Gastrocnemius medialis (tissue), 4 donors: ENCODE measurements around the gene PSME3. TPM values are rescaled to one million over a fixed set of nuclear protein-coding genes. Genes with fewer than 3 reads are reported as not detected.

ENCODE experiments used
- ATAC-seq, 2 donors: fragments of 150-250 bp; one replicate each; pipeline ENCODE4 v1.9.1; 2016
- DNase-seq, 2 donors: peaks; one replicate each; pipeline ENCODE4 v3.0.0-alpha.2; 2019
- H3K27ac ChIP-seq, 4 donors: fragments of 200-600 bp; sonication (generic); 1 replicate in 1 of 4; 2 replicates in 3 of 4; pipeline ENCODE4 v1.5.1; 2016 to 2018; ENCODE audit warnings: mild to moderate bottlenecking in 2 of 4, moderate library complexity in 1 of 4
- H3K27me3 ChIP-seq, 3 donors: fragments of 200-600 bp; sonication (generic) in 2 of 3; 1 replicate in 1 of 3; 2 replicates in 2 of 3; pipeline versions ENCODE4 v1.5.1 to v1.6.0; 2016 to 2019; ENCODE audit warnings: mild to moderate bottlenecking in 1 of 3, moderate library complexity in 1 of 3
- H3K36me3 ChIP-seq, 2 donors: fragments of 200-600 bp; sonication (generic) in 1 of 2; one replicate each; pipeline ENCODE4 v1.5.1; 2017 to 2018
- H3K4me1 ChIP-seq, 2 donors: fragments of 200-600 bp; sonication (generic) in 1 of 2; one replicate each; pipeline ENCODE4 v1.5.1; 2016 to 2017; ENCODE audit warnings: mild to moderate bottlenecking in 2 of 2
- H3K4me3 ChIP-seq, 4 donors: fragments of 200-600 bp; sonication (generic) in 3 of 4; 1 replicate in 1 of 4; 2 replicates in 3 of 4; pipeline ENCODE4 v1.5.1; 2016 to 2019; ENCODE audit warnings: mild to moderate bottlenecking in 2 of 4
- H3K9me3 ChIP-seq, 3 donors: fragments of 200-600 bp; sonication (generic) in 2 of 3; 1 replicate in 1 of 3; 2 replicates in 2 of 3; pipeline ENCODE4 v1.5.1; 2016 to 2019
- CTCF ChIP-seq, 5 experiments: fragments of 450-650 bp in 3 of 5; fragments of 200-600 bp in 2 of 5; sonication (generic) in 2 of 5; IDR thresholded peaks in 4 of 5; conservative IDR thresholded peaks in 1 of 5; 1 replicate in 4 of 5; 2 replicates in 1 of 5; pipeline ENCODE4 v1.5.1; 2016 to 2019; ENCODE audit warnings: antibody characterized with exemption in 5 of 5, mild to moderate bottlenecking in 3 of 5, moderate library complexity in 3 of 5
- POLR2A ChIP-seq, 2 donors: fragments of 450-650 bp; IDR thresholded peaks; one replicate each; pipeline ENCODE4 v1.6.1; 2017; ENCODE audit warnings: antibody characterized with exemption in 2 of 2, mild to moderate bottlenecking in 2 of 2, moderate library complexity in 2 of 2
- in situ Hi-C, 4 donors: fragments of 200-750 bp; cut with MboI; loops; one replicate each; pipeline versions ENCODE4 v1.15.0 to v1.8.0; 2017; ENCODE audit warnings: low sequenced_read_pairs in 4 of 4
- intact Hi-C: fragments of 100-400 bp; cut with DNase I; formaldehyde crosslinking; loops from one replicate; pipeline ENCODE4 v1.15.1; 2023; ENCODE audit warnings: low total_unique reads
- total RNA-seq, 4 donors: library from RNA; depleted of rRNA; stranded (reverse); fragments of >200 nt; gene quantifications; one replicate each; pipeline versions ENCODE4 v1.1.0 to v1.2.3, GENCODE V29; 2016

Gene PSME3
- total RNA-seq, 4 donors from 2014 or later, result 84.2 to 101 (median 88.7) TPM

DNA sequence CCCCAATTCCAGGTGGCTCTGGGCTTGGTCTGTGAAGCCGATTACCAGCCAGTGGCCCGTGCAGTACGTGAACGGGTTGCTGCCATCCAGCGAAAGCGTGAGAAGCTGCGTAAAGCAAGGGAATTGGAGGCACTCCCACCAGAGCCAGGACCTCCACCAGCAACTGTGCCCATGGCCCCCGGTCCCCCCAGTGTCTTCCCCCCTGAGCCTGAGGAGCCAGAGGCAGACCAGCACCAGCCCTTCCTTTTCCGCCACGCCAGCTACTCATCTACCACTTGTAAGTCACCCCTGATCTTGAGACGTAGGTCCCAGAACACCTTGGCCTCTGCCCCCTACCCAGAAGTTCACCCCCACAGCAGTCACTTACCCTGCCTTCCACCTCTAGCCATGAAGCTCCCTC lies 45.9 kb upstream of the PSME3 start:
- Histone ChIP-seq H3K9me3 (no peaks in the 10 kb centered on the region), H3K36me3 (no peaks in the 10 kb centered on the region), H3K4me1 (peaks cover 0 to 2% of the 10 kb centered on the region in 2 donors), H3K27ac (no peak overlapping the region), H3K27me3 (peaks cover 45 to 53% (median 53%) of the 10 kb centered on the region in 3 donors), H3K4me3 (no peak overlapping the region)
- DNase-seq (no peak), ATAC-seq (no peak)
- intact Hi-C loops, result no loop called here
- TF ChIP-seq CTCF (IDR thresholded peaks at IDR 0.05 in 4 of 5, conservative IDR thresholded peaks at IDR 0.05 in 1 of 5), result no peak
- no peak for TF ChIP-seq POLR2A (IDR thresholded peaks at IDR 0.05)
- in situ Hi-C loops, result no loop called here

DNA sequence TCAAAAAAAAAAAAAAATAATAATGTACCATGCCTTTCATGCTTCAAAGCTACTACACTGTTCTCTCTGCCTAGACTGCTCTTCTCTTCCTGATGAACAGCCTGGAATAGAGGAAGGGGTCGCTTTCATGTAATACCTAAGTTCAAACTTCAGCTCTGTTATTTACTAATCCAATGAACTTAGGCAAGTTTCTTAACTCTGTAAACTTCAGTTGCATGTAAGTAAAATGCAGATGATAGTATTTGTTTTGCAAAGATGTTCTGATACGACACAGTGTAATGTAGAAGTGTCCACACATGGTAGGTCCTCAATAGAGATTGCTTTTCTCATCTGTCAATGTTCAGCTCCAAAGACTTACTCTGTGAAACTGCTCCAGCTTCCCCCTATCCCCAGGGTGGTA lies 41.2 kb upstream of the PSME3 start:
- Histone ChIP-seq H3K27ac (no peak overlapping the region), H3K27me3 (peaks cover 0 to 12% (median 6%) of the 10 kb centered on the region in 3 donors), H3K9me3 (no peaks in the 10 kb centered on the region), H3K4me1 (peaks cover 4 to 6% of the 10 kb centered on the region in 2 donors), H3K4me3 (no peak overlapping the region), H3K36me3 (peaks cover 0 to 5% of the 10 kb centered on the region in 2 donors)
- in situ Hi-C loops (no loop called here), intact Hi-C loops (no loop called here)
- DNase-seq (no peak), ATAC-seq (no peak)
- no peak for TF ChIP-seq CTCF (IDR thresholded peaks at IDR 0.05 in 4 of 5, conservative IDR thresholded peaks at IDR 0.05 in 1 of 5)
- no peak for TF ChIP-seq POLR2A (IDR thresholded peaks at IDR 0.05)

- in situ Hi-C loops (no loop called here), intact Hi-C loops (no loop called here)
- H3K4me1 ChIP-seq, result peaks cover 10 to 12% of the 10 kb centered on the region in 2 donors
- no peaks in the 10 kb centered on the region for H3K9me3 ChIP-seq
- DNase-seq, result no peak
- no peak for TF ChIP-seq CTCF (IDR thresholded peaks at IDR 0.05 in 4 of 5, conservative IDR thresholded peaks at IDR 0.05 in 1 of 5)
- TF ChIP-seq POLR2A (IDR thresholded peaks at IDR 0.05), result no peak
- no peak overlapping the region for H3K27ac ChIP-seq
- H3K36me3 ChIP-seq, result peaks cover 0 to 5% of the 10 kb centered on the region in 2 donors
- peaks cover 0 to 6% (median under 1%) of the 10 kb centered on the region in 3 donors for H3K27me3 ChIP-seq
- no peak overlapping the region for H3K4me3 ChIP-seq
- ATAC-seq, result no peak
These were observed 40.7 kb upstream of the PSME3 start for GRCh38 chr17:42792545-42792944.

- TF ChIP-seq CTCF (IDR thresholded peaks at IDR 0.05 in 4 of 5, conservative IDR thresholded peaks at IDR 0.05 in 1 of 5), result no peak
- no peak for TF ChIP-seq POLR2A (IDR thresholded peaks at IDR 0.05)
- ATAC-seq (no peak), DNase-seq (no peak)
- H3K27ac ChIP-seq, result no peak overlapping the region
- peaks cover 17 to 18% of the 10 kb centered on the region in 2 donors for H3K4me1 ChIP-seq
- H3K9me3 ChIP-seq, result no peaks in the 10 kb centered on the region
- intact Hi-C loops (no loop called here), in situ Hi-C loops (no loop called here)
- no peaks in the 10 kb centered on the region for H3K27me3 ChIP-seq
- peaks cover 0 to 5% of the 10 kb centered on the region in 2 donors for H3K36me3 ChIP-seq
- no peak overlapping the region for H3K4me3 ChIP-seq
These were observed 38.1 kb upstream of the PSME3 start for GRCh38 chr17:42795061-42795460.

- Histone ChIP-seq H3K4me3 (no peak overlapping the region), H3K36me3 (peaks cover 0 to 5% of the 10 kb centered on the region in 2 donors), H3K4me1 (peaks cover 17 to 18% of the 10 kb centered on the region in 2 donors), H3K27me3 (no peaks in the 10 kb centered on the region), H3K27ac (no peak overlapping the region), H3K9me3 (no peaks in the 10 kb centered on the region)
- in situ Hi-C loops (no loop called here), intact Hi-C loops (no loop called here)
- ATAC-seq (no peak), DNase-seq (no peak)
- no peak for TF ChIP-seq CTCF (IDR thresholded peaks at IDR 0.05 in 4 of 5, conservative IDR thresholded peaks at IDR 0.05 in 1 of 5)
- no peak for TF ChIP-seq POLR2A (IDR thresholded peaks at IDR 0.05)
These were observed 37.7 kb upstream of the PSME3 start for GRCh38 chr17:42795465-42795864.
